ENCODE data around the gene TTC9C.
"Not testable (repeated sequence)": the region's sequence is repeated elsewhere in the genome, so short reads cannot be mapped to it uniquely, and the experiment has no call there.

Gene TTC9C

GRCh38 chr11:62752177-62752785 is 24.0 kb downstream of the TTC9C start:
- DNase-seq (ENCODE audit: low spot score) = no peak

DNA sequence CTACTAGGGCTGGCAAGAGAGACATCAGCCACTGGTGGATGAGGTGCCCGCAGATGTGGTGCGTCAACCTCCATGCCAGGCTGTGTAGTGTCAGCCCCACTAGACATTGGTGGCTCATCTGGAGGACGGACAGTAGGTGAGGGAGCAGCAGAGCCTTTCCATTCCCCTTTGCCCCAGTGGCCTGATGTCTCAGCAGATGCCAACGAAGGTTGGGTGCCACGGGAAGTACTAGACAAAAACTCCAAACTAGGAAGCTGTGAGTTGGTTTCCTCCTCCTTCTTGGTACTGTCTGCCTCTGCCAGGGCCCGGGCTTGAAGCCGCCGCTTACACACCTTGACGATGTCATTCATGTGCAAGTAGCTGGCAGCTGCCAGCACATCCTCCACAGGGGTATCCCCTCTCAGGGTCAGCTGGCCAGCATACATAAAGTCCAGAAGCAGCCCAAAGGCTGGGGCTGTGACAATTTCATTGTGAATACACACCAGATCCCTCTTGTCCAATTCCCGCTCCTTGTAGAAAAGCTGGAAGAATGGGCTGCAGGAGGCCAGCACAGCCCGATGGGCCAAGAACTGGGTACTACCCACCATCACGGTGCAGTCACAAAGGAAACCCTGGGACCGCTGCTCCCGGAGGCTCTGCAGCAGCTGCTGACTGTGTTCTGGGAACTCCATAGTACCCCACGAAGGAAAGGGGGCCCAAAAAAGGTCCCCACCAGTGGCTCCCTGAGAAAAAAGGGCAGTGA is 24.9 kb downstream of the TTC9C start:
- no peak for DNase-seq (ENCODE audit: low spot score)

GRCh38 chr11:62753736-62754603 is 25.7 kb downstream of the TTC9C start, which contains the start of gene ZBTB3:
Gene ZBTB3, minus strand, starts transcription at chr11:62754160. Its CDS starts 496 bp downstream, at chr11:62753664.
- peak; percentile 96 for DNase-seq (ENCODE audit: low spot score)

GRCh38 chr11:62755086-62755615 is 26.9 kb downstream of the TTC9C start:
- no peak for DNase-seq (ENCODE audit: low spot score)

GRCh38 chr11:62757846-62758788 is 29.8 kb downstream of the TTC9C start:
- no peak for DNase-seq (ENCODE audit: low spot score)

- DNase-seq (ENCODE audit: low spot score) = not testable (repeated sequence)
These were observed 32.6 kb downstream of the TTC9C start for GRCh38 chr11:62760867-62761227.

GRCh38 chr11:62770778-62771143 is 42.5 kb downstream of the TTC9C start:
- peak; percentile 35 for DNase-seq (ENCODE audit: low spot score)

DNA sequence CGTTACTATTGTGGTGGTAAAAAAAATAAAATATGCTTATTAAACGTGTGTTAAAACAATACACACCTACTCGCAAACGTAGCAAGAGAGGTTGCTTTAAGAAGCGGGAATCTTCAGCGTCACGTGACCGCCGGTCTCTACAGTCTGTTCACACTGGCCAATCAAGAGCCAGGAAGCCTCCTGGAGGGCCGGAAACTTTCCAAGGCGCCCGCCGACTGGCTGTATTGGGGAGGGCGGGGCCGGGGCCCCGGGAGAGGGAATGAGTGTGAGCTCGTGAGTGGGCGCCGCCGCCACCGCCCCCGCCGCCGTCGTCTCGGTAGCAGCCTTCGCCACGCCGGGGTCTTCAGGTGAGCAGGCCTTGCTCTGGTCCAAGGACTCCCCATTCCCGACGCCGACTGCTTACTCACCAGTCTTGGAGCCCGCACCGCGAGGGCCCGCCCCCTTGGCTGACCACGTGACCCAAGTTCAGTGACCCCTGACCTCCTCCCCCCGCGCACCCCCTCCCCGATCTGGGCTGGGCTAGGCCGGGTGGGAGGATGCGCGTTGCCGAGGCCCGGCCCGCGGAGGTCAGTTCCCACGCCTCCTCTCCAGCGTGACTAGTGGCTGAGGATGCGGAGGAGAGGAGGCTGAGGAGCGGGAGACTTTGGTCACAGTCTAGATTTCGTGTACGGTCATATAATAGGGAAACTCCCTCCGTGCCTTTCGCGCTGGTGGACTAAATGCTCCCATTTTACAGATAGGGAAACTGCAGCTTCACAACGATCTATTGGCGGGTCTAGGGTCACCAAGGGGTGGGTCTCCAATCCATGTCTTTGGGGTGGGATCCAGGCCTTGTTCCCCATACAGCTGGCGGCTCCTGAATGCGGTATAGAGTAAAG is 43.1 kb downstream of the TTC9C start, which contains the start of gene TAF6L:
TSS of gene TAF6L (plus strand) at position 253 of the 878 bp plus-strand sequence. CDS start 4,388 bp downstream, outside the sequence.
- DNase-seq (ENCODE audit: low spot score) = peak; percentile 96

DNA sequence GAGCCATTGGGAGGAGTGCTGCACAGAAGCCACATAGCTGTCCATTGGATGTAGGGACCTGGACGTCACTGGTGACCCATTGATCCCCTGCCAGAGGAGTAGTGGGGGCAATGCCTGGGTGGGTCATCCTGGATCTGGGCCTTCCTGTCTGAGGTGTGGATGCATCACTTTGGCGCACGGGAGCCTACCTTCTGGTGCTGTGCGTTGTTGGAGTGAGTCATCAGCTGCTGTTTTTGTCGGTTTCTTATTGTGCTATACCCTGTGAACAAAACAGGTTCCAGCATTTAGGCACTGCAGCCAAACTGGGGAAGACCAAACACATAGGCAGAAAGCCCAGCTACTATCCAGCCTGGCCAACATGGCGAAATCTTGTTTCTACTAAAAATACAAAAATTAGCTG is 46.1 kb downstream of the TTC9C start:
- no peak for DNase-seq (ENCODE audit: low spot score)

DNA sequence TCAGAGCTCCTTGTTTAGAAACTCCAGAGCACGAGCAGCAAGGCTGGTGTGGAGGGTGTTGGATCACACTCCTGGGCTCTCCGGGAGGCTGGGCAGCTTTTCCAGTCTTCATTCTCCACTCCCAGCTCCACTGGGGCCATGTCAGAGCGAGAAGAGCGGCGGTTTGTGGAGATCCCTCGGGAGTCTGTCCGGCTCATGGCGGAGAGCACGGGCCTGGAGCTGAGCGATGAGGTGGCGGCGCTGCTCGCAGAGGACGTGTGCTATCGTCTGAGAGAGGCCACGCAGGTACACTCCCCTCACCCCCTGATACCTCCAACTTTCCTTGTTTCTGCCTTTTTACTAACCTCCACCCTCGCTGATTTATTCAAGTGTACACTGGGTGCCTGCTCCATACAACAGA is 47.4 kb downstream of the TTC9C start:
- DNase-seq (ENCODE audit: low spot score) = no peak

- DNase-seq (ENCODE audit: low spot score) = no peak
These were observed 49.1 kb downstream of the TTC9C start for GRCh38 chr11:62777389-62777788.

DNA sequence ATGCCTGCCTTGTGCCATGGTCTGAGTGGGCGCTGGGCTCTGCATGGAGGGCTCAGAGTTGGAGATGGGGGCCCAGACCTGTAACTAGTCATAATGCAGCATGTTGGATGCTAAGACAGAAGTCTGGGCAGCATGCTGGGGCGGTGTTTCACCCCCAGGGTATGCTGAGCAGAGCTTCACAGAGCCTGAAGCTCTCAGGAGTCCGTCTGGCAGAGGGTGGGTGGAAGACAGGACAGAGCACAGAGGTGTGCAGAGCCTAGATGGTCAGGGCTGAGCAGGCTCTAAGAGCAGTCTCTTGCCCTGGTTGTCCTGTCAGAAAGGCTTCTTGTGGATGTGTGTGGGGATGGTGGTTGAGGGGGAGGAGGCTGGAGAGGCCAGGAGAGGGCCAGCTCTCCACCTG is 50.2 kb downstream of the TTC9C start:
- no peak for DNase-seq (ENCODE audit: low spot score)

DNA sequence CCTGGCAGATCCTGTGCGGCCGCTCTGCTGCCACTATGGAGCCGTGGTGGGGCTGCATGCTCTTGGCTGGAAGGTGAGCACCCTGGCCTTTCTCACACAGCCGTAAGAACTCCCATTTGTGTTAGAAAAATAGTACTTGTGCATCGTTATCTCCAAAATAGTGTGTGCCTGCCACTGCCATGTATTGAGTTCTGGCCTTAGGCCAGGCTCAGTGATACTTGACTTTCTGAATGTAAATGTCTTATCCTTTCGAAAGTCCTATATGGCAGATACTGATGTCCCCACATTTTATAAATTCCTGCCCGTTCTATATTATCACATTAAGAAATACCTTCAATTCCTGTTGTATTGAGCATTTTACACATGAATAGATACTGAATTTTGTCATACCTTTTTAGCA is 54.5 kb downstream of the TTC9C start:
- no peak for DNase-seq (ENCODE audit: low spot score)

- peak; percentile 92 for DNase-seq (ENCODE audit: low spot score)
These were observed 58.2 kb downstream of the TTC9C start for GRCh38 chr11:62786318-62787004.

- peak; percentile 95 for DNase-seq (ENCODE audit: low spot score)
These were observed 58.9 kb downstream of the TTC9C start, which contains the start of gene TMEM179B for GRCh38 chr11:62787005-62787759. Gene TMEM179B, plus strand, starts transcription at chr11:62787402. Its CDS starts 30 bp downstream, at chr11:62787432.

All from AG20443 (cell line).